ENCODE data around the gene OSBPL9.

Gene OSBPL9

DNA sequence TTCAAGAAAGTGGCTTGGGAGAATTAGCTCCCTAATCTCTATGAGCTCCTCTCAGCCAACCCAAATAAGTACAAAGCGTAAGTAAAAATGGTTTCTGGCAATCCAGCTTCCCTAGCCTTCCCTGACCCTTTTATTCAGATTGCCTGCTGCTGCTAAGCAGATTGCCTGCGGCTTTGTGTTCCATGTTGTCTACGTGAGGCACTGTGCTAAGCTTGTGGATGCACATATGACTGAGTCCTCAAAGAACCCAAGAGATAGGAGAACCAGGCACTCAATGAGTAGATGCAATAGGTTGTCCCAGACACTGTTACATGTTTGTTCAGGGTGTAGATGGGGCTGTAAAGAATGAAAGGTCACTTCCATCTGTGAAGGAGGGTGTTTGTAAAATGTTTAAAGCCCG lies 6.3 kb upstream of the OSBPL9 start:
- FAIRE-seq: no peak

DNA sequence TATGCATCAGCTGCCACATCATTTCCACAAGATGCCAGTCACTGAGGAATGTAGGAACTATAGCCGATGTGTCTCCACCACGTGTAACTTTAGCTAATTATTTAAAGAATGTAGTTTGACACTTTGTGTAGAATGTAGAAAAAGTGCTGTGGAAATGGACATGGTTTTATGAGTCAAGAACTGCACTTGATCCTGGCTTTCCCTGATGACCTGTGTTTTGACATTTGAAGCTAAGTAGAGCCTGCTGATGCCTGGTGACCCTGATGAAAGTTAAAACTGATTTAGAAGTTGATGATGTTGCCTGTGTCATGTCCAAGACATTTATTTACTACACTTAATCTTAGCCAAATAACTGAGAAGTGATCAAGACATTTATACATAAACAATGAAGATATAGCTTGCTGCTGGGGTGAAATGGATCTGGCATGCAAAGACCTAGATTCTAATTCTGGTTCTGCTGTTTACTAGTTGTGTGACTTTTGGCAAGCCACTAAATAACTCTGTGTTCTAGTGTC lies 4.4 kb upstream of the OSBPL9 start:
- FAIRE-seq: no peak

DNA sequence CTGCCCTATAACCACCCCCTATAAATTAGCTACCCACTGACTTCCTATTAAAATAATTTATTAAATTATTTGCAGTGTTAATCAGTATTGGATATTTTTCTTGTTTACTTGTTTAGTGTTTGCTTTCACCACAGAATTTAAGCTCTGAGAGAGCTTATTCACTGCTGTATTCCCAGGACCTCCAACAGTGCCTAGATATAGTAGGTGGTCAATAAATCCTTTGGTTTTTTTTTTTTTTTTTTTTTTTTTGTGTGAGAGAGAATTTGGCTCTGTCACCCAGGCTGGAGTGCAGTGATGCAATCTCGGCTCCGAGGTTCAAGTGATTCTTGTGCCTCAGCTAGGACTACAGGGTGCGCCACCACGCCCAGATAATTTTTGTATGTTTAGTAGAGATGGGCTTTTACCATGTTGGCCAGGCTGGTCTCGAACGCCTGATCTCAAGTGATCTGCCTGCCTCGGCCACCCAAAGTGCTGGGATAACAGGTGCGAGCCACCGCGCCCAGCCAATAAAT lies 1.1 kb upstream of the OSBPL9 start:
- no peak for FAIRE-seq

DNA sequence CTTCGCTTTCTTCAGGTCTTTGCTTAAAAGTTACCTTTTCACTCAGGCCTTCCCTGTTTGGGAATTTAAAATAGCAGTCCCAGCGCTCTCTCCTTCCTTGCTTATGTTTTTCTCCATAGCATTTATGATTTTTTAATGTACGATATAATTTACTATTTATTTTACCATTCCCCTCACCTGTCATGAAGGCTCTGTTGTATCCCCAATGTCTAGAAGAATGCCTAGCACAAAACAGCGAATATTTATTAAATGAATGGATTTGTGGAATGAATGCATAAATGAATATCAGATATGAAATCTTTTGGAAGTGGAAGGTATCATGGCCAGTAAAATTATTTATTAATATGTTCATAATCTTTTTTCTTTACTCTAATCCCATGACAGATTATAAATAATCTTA lies 402 bp upstream of the OSBPL9 start:
- FAIRE-seq: no peak

DNA sequence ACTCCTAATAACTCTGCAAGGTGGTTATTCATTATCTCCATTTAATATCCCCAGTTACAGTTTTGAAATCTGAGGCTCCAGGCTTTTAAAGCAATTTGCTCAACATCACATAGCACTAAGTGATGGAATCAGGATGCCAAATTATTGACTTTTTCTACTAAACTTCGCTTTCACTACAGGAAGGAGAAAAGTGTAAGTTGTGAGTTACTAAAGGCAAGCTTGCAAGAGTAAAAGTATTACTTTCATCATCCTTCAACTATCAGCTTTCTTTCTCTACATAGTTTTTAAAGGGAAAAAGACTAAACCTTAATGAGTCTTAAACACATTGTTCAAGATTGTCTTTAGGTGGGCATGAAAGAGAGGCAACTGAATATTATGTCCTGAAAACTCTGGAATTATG lies 1.8 kb downstream of the OSBPL9 start:
- FAIRE-seq: no peak

DNA sequence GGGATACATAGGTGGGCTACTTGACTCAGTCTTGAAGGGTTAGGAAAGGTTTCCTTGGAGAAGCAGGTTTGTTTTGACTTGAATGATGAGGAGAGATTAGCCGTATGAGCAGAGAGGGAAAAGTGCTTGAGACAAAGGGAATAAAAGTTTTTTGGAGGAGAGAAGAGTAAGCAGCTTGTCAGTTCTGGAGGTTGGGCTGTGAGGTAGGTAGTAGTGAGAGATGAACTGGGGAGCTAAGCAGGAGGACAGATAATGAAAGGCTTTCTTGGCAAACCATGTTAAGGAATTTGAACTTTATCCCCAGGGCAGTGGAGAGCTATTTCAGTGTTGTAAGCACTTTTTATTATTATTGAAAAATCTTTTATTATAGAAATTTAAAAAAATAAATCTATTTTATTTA lies 3.6 kb downstream of the OSBPL9 start:
- FAIRE-seq: no peak

DNA sequence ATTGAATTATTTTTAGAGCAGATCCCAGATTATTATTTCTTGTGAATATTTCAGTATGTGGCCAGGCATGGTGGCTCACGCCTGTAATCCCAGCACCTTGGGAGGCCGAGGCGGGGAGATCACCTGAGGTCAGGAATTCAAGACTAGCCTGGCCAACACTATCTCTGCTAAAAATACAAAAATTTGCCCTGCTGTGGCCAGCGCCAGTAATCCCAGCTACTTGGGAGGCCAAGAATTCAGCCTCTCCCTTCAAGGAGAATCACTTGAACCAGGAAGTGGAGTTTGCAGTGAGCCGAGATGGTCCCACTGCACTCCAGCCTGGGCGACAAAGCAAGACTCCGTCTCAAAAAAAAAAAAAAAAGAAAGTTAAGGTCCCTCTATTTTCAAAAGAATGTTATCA lies 4.3 kb downstream of the OSBPL9 start:
- FAIRE-seq: no peak

DNA sequence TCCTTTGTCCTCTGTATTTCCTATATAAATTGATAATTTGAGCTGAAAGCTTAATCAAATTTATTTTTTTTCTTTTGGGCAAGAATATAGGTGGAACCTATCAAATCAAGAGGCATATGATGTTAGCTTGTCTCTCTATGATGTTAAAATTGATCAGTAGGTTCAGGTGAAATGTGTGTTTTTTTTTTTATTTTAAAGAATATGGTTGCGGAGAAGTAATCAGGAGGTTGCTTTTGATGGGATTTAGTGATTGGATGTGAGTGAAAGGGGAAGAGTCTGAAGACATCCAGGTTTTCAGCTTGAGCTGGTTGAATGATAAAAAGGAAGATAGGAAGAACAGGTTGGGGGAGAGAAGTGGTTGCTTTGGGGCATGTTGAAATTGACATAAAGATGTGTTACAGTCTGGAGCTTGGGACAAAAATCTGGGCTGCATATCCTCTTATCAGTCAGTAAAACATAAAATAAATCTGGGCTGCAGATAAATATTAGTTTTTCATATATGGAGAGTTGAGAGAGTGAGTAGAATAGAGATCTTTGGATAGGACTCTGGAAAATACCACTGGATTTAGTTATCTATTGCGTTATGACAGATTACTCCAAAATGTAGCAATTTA lies 5.1 kb downstream of the OSBPL9 start:
- no peak for FAIRE-seq

DNA sequence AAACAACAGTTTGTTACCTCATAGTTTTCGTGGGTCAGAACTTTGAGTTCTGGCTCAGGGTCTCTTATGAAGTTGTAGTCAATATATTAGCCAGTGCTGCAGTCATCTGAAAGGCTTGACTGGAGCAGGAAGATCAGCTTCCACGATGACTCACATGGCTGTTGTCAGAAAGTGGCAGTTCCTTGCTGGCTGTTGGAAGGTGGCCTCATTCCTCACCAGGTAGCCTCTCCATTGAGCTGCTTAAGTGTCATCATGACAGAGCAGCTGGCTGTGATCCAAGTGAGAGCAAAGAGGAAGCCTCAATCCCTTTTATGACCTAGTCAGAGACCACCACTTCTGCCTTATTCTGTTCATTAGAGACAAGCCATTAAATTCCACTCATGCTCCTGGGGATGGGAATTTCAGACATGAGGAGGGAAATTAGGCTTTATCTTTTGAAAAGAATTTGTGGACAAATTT lies 5.6 kb downstream of the OSBPL9 start:
- FAIRE-seq: no peak

DNA sequence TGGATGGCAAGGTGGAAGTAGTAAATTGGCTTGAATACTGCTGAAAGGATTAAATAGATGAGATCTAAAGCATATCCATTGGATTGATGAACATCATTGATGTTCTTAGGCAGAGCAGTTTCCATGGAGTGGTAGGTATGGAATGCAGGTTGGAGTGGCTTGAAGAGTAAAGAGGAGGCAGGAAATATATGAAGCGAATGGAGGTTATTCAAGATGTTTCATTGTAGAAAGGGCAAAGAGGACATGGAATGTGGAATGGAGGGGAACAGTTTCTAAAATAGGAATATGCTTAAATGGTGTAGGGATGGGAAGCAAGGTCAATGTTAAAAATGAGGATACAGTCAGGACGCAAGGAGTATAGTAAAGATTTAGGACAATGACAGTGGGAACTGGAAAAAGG lies 6.1 kb downstream of the OSBPL9 start:
- no peak for FAIRE-seq

DNA sequence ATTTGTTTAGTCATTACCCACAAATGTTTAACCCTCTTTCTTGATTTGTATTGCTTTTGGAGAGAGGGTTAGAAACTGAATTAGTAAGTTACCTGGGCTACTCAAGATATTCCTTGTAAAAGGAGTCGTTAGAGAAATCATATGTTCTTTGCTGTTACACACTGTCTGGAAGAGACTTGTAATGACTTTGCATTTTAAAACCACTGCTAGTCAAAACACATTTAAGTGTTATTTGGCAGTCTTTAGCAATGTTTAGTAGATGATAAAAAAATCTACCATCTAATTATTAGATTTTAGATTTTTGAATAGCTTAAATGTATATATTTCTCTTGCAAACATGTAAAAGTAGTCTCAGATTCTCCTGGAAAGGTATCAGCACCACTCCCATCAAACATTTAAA lies 6.6 kb downstream of the OSBPL9 start:
- FAIRE-seq: no peak

DNA sequence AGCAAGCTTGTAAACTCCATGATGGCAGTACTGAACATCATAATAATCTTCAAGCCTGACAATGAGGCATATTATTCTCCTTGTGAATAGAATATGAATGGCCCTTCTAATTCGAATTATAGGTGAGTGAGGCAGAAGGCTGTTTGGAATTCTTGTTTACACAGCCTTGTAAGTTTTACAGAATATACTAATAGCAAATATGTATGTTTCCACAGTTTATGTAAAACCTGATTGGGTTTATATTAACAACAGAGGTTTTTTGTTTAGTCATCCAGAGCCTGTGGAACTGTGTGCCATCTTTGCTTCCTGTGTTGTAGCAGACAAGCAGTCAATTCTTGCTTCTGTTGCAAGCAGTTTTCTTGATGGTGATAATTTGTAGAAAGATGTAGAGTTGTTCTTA lies 8.0 kb downstream of the OSBPL9 start:
- no peak for FAIRE-seq

DNA sequence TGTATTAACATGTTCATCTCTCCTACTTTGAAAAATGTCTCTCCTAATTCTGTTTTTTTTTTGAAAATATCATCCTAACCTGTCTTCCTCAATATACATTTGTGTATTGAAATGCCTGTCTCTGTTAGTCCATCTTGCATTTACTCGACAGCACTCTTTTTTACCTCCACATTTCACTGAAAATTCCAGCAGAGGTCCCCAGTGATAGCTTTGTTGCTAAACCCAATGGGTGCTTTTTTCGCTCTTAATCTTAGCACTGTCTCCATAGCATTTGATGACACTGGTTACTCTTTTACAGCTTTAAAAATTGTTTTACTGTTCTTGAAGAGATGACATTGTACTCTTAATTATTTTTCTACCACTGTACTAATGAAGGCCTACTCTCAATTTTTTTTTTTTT lies 10.8 kb downstream of the OSBPL9 start:
- FAIRE-seq: peak; percentile 82

DNA sequence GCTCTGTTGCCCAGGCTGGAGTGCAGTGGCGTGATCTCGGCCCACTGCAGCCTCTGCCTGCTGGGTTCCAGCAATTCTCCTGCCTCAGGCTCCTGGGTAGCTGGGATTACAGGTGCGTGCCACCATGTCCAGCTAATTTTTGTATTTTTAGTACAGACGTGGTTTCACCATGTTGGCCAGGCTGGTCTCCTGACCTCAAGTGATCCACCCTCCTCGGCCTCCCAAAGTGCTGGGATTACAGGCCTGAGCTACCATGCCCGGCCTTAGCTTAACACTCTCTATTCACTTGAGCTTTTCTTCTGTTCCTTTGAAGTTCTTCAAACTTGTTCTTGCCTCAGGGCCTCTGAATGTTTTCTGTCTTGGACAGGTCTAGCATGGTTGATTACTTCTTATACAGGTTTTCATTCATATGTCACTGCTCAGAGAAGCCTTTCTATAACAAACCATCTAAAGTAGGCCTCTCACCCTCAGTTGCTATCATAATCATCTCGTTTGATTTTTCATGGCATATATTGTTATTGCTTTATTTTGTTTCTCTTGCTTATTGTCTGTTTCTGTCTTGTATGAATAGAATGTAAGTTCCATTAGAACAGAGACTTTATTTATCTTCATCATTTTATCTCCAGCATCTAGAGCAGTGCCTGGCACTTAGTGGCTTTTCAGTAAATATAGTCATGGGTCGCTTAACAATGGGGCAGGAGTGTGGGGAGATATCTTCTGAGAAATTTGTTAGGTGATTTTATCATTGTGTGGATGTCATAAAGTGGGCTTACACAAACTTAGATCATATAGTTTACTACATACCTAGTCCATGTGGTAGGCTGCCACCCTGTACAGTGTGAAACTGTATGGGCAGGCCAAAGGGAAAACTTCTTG lies 12.1 kb downstream of the OSBPL9 start:
- no peak for FAIRE-seq

DNA sequence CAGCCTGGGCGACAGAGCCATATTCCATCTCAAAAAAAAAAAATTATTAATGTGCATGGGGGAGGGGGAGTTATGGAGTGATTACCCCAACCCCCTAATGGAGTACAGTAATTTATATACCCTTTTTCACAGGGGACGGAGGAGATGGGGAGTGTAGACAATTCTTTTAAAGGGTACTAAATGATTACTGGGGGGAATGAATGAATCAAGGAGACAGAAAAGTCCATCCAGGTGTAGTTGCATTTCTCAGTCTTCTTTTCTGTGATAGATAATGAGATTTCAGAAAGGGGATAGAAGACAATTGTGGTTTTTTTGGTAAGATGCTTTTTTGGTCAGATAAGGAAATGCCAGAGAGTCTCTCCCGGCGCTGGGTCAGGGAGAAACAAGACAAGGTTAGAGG lies 13.0 kb downstream of the OSBPL9 start:
- FAIRE-seq: no peak

DNA sequence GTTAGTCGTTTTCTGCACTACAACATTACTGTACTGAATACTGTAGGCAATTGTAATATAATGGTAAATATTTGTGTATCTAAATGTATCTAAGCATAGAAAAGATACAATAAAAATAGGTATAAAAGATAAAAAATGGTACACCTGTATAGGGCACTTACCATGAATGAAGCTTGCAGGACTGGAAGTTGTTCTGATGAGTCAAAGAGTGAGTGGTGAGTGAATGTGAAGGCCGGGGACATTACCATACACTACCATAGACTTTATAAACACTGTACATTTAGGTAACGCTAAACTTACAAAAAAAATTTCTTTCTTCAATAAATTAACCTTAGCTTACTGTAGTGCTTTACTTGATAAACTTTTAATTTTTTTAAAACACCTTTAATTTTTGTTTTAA lies 13.5 kb downstream of the OSBPL9 start:
- FAIRE-seq: no peak

DNA sequence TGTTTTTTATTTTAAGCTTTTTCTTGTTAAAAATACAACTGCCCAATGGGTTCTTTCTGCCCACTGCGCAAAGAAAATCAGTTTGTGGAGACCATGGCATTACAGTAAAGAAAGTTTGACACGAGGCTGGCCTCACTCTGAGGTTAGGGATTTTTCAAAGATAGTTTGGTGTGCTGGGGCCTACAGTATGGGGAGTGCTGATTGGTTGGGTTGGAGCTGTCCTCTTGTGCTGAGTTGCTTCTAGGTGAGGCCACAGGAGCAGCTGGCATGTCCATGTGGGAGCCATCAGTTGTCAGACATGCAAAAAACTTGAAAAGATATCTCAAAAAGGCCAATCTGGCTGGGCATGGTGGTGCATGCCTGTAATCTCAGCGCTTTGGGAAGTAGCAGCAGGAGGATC lies 14.0 kb downstream of the OSBPL9 start:
- no peak for FAIRE-seq

DNA sequence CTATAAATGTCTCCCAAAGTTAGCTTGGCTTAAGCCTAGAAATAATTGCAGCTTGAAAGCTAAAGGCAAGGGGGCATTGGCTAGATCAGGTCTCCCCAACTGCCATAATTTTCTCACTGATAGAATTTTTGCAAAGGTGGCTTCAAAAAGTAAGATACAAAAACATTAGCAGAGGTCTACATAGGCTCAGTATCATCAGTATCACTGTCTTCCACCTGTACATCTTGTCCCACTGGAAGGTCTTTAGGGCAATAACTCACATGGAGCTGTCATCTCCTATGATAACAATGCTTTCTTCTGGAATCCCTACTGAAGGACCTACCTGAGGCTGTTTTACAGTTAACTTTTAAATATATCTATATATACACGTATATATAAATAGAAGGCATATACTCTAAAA lies 14.9 kb downstream of the OSBPL9 start:
- no peak for FAIRE-seq

DNA sequence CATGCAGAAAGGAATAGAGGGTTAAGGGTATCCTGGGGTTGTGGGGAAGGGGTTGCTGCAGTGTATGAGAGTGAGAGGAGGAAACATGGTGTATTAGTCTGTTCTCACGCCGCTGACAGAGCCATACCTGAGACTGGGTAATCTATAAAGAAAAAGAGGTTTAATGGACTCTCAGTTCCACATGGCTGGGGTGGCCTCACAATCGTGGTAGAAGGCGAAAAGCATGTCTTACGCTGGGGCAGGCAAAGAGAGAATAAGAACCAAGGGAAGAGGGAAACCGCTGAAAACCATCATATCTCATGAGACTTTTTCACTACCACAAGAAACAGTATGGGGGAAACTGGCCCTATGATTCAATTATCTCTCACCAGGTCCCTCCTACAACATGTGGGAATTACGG lies 17.7 kb downstream of the OSBPL9 start:
- no peak for FAIRE-seq

DNA sequence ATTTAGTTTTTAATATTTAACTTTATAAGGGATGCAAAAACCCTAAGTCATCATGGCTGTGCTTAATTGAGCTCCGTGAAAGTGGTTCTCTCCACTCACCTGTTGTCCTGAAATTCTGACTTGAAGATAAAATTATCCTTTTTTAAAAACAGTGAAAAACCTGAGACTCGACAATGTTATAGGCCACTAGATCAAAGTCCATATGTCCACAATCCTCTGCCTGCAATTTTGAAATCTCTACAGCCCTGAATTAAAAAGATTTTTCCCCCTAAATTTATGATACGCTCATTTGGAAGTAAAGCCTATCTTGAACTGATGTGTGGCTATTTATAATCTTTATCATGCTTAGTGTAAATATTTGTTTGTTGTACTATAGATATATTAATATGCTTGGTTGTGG lies 18.7 kb downstream of the OSBPL9 start:
- no peak for FAIRE-seq

DNA sequence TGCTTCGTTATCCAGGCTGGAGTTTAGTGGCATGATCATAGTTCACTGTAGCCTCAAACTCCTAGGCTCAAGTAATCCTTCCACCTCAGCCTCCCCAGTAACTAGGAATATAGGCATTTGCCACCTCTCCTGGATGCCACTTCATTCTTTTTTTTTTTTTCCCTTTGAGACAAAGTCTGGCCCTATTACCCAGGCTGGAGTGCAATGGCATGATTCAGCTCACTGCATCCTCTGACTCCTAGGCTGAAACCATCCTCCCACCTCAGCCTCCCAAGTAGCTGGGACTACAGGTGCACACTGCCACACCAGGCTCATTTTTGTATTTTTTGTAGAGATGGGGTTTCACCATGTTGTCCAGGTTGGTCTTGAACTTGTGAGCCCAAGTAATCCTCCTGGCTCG lies 19.3 kb downstream of the OSBPL9 start:
- FAIRE-seq: no peak

DNA sequence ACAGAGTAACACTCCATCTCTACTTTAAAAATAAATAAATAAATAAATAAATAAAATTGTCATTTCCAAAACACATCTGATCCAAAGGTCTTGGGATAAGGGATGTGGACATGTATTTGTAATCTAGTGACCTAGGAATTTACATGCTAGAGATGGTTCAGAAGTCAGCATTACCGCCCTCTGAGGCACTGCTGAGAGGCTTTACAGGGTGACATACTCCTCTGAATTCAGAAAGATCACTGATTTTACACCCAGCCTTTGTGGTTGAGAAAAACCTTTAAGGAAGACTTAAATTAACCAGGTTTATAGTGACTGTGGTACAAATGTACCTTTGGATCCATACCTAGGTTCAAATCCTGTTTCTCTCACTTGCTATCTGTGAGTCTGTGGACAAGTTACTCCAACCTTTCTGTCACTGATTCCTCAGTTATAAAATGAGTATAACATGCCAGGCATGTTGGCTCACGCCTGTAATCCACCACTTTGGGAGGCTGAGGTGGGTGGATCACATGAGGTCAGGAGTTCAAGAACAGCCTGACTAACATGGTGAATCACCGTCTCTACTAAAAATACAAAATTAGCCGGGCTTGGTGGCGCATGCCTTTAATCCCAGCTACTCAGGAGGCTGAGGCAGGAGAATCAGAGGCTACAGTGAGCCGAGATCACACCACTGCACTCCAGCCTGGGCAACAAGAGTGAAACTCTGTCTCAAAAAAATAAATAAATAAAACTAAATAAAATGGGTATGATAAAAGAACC lies 20.1 kb downstream of the OSBPL9 start:
- FAIRE-seq: no peak

DNA sequence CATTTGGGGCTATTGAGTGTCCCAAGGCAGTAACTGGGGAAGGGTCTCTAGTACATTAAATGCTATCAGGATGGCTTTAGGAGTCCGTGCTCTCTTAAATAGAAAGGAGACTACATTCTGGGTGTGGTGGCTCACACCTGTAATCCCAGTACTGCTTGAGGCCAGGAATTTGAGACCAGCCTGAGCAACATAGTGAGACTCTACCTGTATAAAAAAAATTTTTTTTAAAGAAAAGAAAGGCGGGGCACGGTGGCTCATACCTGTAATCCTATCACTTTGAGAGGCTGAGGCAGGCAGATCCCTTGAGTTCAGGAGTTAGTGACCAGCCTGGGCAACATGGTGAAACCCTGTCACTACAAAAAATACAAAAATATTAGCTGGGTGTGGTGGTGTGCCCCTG lies 21.5 kb downstream of the OSBPL9 start:
- FAIRE-seq: no peak

DNA sequence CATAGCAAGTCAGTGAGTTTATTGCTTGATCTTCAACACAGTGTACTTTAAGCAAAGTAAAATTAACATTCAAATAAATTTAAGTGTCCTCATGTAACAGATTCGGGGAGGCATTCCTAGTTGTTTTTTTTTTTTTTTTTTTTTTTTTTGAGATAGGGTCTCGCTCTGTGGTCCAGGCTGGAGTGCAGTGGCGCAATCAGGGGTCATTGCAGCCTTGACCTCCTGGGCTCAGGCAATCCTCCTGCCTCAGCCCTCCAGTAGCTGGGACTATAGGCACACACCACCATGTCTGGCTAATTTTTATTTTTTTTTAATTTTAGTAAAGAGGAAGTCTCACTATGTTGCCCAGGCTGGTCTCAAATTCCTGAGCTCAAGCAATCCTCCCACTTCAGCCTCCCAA lies 22.8 kb downstream of the OSBPL9 start:
- FAIRE-seq: no peak

Measured in A204.1 (cell line).